ENCODE results near the gene RNASEH1.
"Not testable (repeated sequence)": the region's sequence is repeated elsewhere in the genome, so short reads cannot be mapped to it uniquely, and the experiment has no call there.

RNASEH1 gene

DNA sequence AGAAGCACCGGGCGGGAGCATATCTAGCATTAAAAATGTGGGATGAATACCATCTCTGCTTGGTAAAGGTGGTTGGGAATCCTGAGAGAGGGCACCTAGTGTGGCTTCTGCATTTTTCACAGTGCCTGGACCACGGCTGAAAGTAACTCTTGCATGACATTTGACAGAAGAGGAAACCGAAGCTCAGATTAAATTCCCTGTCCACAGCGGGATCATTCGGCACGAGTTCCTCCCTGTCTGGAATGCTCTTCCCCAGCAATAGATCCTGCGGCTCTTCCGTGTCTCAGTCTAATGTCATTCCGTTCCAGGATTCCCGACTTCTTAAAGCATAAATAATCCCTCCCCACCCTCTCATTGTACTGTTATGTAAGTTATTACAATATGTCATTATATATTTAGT, 16.0 kb upstream of the RNASEH1 start:
- TF ChIP-seq, protein P1, sequence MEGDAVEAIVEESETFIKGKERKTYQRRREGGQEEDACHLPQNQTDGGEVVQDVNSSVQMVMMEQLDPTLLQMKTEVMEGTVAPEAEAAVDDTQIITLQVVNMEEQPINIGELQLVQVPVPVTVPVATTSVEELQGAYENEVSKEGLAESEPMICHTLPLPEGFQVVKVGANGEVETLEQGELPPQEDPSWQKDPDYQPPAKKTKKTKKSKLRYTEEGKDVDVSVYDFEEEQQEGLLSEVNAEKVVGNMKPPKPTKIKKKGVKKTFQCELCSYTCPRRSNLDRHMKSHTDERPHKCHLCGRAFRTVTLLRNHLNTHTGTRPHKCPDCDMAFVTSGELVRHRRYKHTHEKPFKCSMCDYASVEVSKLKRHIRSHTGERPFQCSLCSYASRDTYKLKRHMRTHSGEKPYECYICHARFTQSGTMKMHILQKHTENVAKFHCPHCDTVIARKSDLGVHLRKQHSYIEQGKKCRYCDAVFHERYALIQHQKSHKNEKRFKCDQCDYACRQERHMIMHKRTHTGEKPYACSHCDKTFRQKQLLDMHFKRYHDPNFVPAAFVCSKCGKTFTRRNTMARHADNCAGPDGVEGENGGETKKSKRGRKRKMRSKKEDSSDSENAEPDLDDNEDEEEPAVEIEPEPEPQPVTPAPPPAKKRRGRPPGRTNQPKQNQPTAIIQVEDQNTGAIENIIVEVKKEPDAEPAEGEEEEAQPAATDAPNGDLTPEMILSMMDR (IDR thresholded peaks at IDR 0.05; ENCODE audit: low read length, missing control alignments): no peak
- DNase-seq (ENCODE audit: low read depth): no peak
- no peak overlapping the region for H3K4me3 ChIP-seq (replicated peaks; ENCODE audit: low read depth, low read length)

DNA sequence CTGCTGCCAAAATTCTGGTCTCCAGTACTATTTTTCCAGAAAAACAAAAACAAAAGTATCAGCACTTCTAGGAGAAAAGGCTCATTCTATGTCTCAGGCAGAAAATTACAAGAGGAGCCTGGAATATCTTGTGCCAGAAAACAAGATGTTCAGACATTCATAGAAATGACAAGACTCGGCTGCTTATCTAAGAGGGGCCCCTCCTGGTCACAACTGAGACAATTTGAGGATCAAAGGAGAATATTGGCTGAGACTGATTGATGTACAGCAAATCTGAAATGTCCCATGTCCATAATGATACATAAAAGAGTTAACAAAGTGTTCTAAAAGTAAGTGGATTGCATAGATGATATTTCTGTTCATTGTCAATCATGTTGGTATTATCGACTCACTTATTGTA, 14.5 kb upstream of the RNASEH1 start:
- TF ChIP-seq, protein P1 (IDR thresholded peaks at IDR 0.05; ENCODE audit: low read length, missing control alignments): no peak
- no peak overlapping the region for H3K4me3 ChIP-seq (replicated peaks; ENCODE audit: low read depth, low read length)
- DNase-seq (ENCODE audit: low read depth): no peak

GRCh38 chr2:3571284-3571683, 13.2 kb upstream of the RNASEH1 start:
- TF ChIP-seq, protein P1 (IDR thresholded peaks at IDR 0.05; ENCODE audit: low read length, missing control alignments): no peak
- no peak overlapping the region for H3K4me3 ChIP-seq (replicated peaks; ENCODE audit: low read depth, low read length)
- no peak for DNase-seq (ENCODE audit: low read depth)

DNA sequence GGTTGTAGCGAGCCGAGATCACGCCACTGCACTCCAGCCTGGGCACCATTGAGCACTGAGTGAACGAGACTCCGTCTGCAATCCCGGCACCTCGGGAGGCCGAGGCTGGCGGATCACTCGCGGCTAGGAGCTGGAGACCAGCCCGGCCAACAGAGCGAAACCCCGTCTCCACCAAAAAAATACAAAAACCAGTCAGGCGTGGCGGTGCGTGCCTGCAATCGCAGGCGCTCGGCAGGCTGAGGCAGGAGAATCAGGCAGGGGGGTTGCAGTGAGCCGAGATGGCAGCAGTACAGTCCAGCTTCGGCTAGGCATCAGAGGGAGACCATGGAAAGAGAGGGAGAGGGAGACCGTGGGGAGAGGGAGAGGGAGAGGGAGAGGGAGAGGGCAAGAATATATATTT, 11.5 kb upstream of the RNASEH1 start:
- DNase-seq (ENCODE audit: low read depth); H3K4me3 ChIP-seq (replicated peaks; ENCODE audit: low read depth, low read length): not testable (repeated sequence)

GRCh38 chr2:3566806-3567205, 8.7 kb upstream of the RNASEH1 start:
- no peak overlapping the region for H3K4me3 ChIP-seq (replicated peaks; ENCODE audit: low read depth, low read length)
- DNase-seq (ENCODE audit: low read depth): no peak
- TF ChIP-seq, protein P1 (IDR thresholded peaks at IDR 0.05; ENCODE audit: low read length, missing control alignments): no peak

- no peak overlapping the region for H3K4me3 ChIP-seq (replicated peaks; ENCODE audit: low read depth, low read length)
- DNase-seq (ENCODE audit: low read depth): no peak
- TF ChIP-seq, protein P1 (IDR thresholded peaks at IDR 0.05; ENCODE audit: low read length, missing control alignments): no peak
Measured at GRCh38 chr2:3565117-3565516, 7.0 kb upstream of the RNASEH1 start.

GRCh38 chr2:3563521-3563976, 5.4 kb upstream of the RNASEH1 start:
- DNase-seq (ENCODE audit: low read depth): no peak
- no peak overlapping the region for H3K4me3 ChIP-seq (replicated peaks; ENCODE audit: low read depth, low read length)
- TF ChIP-seq, protein P1 (IDR thresholded peaks at IDR 0.05; ENCODE audit: low read length, missing control alignments): no peak

Measured in fibroblast of pulmonary artery (primary cell).